Activated T-cell treated with anti-CD3 and anti-CD28 coated beads, Interleukin-2, amount 50 U/mL, for 72 hours (primary cell): ENCODE data around the gene EDN2. TPM values are rescaled to one million over a fixed set of nuclear protein-coding genes. Genes with fewer than 3 reads are reported as not detected.

Experiments used
- ATAC-seq, 2 donors: fragments of 150-1000 bp; cut with Tn5 transposase; replicated peaks in 1 of 2; 2 replicates each; pipeline ENCODE4 v1.10.0; 2021; ENCODE audit warnings: moderate library complexity in 2 of 2, mild to moderate bottlenecking in 1 of 2
- DNase-seq, 2 donors: peaks; one replicate each; pipeline ENCODE4 v3.0.0; 2021 to 2022; ENCODE audit warnings: mixed read lengths in 1 of 2
- H3K27ac Mint-ChIP-seq: one replicate; pipeline ENCODE4 v1.8.0; 2022; ENCODE audit warnings: mild to moderate bottlenecking, moderate library complexity, mixed read lengths
- H3K27me3 Mint-ChIP-seq: one replicate; pipeline ENCODE4 v1.8.0; 2022; ENCODE audit warnings: low read depth, mixed read lengths
- H3K36me3 Mint-ChIP-seq, 2 donors: one replicate each; pipeline ENCODE4 v1.8.0; 2022; ENCODE audit warnings: mixed read lengths in 2 of 2, mild to moderate bottlenecking in 1 of 2; ENCODE audit not compliant: insufficient read depth in 2 of 2
- H3K4me1 Mint-ChIP-seq: one replicate; pipeline ENCODE4 v1.8.0; 2022; ENCODE audit warnings: low read depth, mixed read lengths
- H3K4me3 Mint-ChIP-seq, 2 donors: one replicate each; pipeline ENCODE4 v1.8.0; 2022; ENCODE audit warnings: mild to moderate bottlenecking in 2 of 2, mixed read lengths in 2 of 2, moderate library complexity in 2 of 2
- H3K9me3 Mint-ChIP-seq, 2 donors: one replicate each; pipeline ENCODE4 v1.8.0; 2022; ENCODE audit warnings: mixed read lengths in 2 of 2
- total RNA-seq, 2 donors: library from RNA; stranded (reverse); gene quantifications; one replicate each; pipeline ENCODE4 v1.2.3, GENCODE V29; 2022

EDN2 gene
- total RNA-seq, 2 donors from 2014 or later = not detected

- peaks cover 9% of the 10 kb centered on the region for H3K4me1 Mint-ChIP-seq
- ATAC-seq = no peak
- H3K4me3 Mint-ChIP-seq = no peak overlapping the region
- H3K27ac Mint-ChIP-seq = no peak overlapping the region
- no peaks in the 10 kb centered on the region for H3K36me3 Mint-ChIP-seq
- H3K27me3 Mint-ChIP-seq = peaks cover 22% of the 10 kb centered on the region
- DNase-seq = no peak
- no peaks in the 10 kb centered on the region for H3K9me3 Mint-ChIP-seq
Observed at GRCh38 chr1:41482001-41482765, 2.3 kb downstream of the EDN2 start.

GRCh38 chr1:41481109-41481775 lies 3.2 kb downstream of the EDN2 start:
- no peaks in the 10 kb centered on the region for H3K9me3 Mint-ChIP-seq
- ATAC-seq = no peak
- no peak overlapping the region for H3K4me3 Mint-ChIP-seq
- H3K27me3 Mint-ChIP-seq = peaks cover 12% of the 10 kb centered on the region
- no peaks in the 10 kb centered on the region for H3K36me3 Mint-ChIP-seq
- H3K27ac Mint-ChIP-seq = no peak overlapping the region
- peaks cover 4% of the 10 kb centered on the region for H3K4me1 Mint-ChIP-seq
- no peak for DNase-seq

- ATAC-seq (no peak), DNase-seq (no peak)
- H3K9me3 Mint-ChIP-seq = no peaks in the 10 kb centered on the region
- H3K4me3 Mint-ChIP-seq = no peak overlapping the region
- no peak overlapping the region for H3K27ac Mint-ChIP-seq
- no peaks in the 10 kb centered on the region for H3K4me1 Mint-ChIP-seq
- H3K36me3 Mint-ChIP-seq = no peaks in the 10 kb centered on the region
- H3K27me3 Mint-ChIP-seq = peaks cover 5% of the 10 kb centered on the region
Observed at GRCh38 chr1:41480204-41481108, 4.0 kb downstream of the EDN2 start.

GRCh38 chr1:41479808-41480160 lies 4.7 kb downstream of the EDN2 start:
- H3K27me3 Mint-ChIP-seq = peaks cover 5% of the 10 kb centered on the region
- ATAC-seq = no peak

GRCh38 chr1:41479000-41479807 lies 5.3 kb downstream of the EDN2 start:
- H3K27me3 Mint-ChIP-seq = peaks cover 5% of the 10 kb centered on the region
- no peaks in the 10 kb centered on the region for H3K4me1 Mint-ChIP-seq
- H3K9me3 Mint-ChIP-seq = no peaks in the 10 kb centered on the region
- no peak overlapping the region for H3K4me3 Mint-ChIP-seq
- no peak for ATAC-seq
- H3K27ac Mint-ChIP-seq = no peak overlapping the region
- H3K36me3 Mint-ChIP-seq = no peaks in the 10 kb centered on the region
- no peak for DNase-seq

More at GRCh38 chr1:41479808-41480160, 4.7 kb downstream of the EDN2 start:
- Mint-ChIP-seq H3K27ac (no peak overlapping the region), H3K4me1 (no peaks in the 10 kb centered on the region), H3K36me3 (no peaks in the 10 kb centered on the region), H3K4me3 (no peak overlapping the region), H3K9me3 (no peaks in the 10 kb centered on the region)
- DNase-seq = no peak

GRCh38 chr1:41478118-41478748 lies 6.2 kb downstream of the EDN2 start:
- Mint-ChIP-seq H3K4me3 (no peak overlapping the region), H3K27ac (no peak overlapping the region), H3K27me3 (peaks cover 3% of the 10 kb centered on the region), H3K4me1 (no peaks in the 10 kb centered on the region), H3K9me3 (no peaks in the 10 kb centered on the region), H3K36me3 (no peaks in the 10 kb centered on the region)
- no peak for DNase-seq
- ATAC-seq = no peak

GRCh38 chr1:41476807-41477361 lies 7.6 kb downstream of the EDN2 start:
- no peaks in the 10 kb centered on the region for H3K36me3 Mint-ChIP-seq
- no peak overlapping the region for H3K27ac Mint-ChIP-seq
- ATAC-seq (no peak), DNase-seq (no peak)
- H3K27me3 Mint-ChIP-seq = no peaks in the 10 kb centered on the region
- H3K4me3 Mint-ChIP-seq = no peak overlapping the region
- no peaks in the 10 kb centered on the region for H3K4me1 Mint-ChIP-seq
- no peaks in the 10 kb centered on the region for H3K9me3 Mint-ChIP-seq

GRCh38 chr1:41475859-41476567 lies 8.5 kb downstream of the EDN2 start:
- Mint-ChIP-seq H3K27me3 (no peaks in the 10 kb centered on the region), H3K27ac (no peak overlapping the region)

GRCh38 chr1:41475346-41475745 lies 9.1 kb downstream of the EDN2 start:
- H3K27me3 Mint-ChIP-seq = no peaks in the 10 kb centered on the region
- no peak for ATAC-seq
- no peaks in the 10 kb centered on the region for H3K4me1 Mint-ChIP-seq
- DNase-seq = no peak
- H3K36me3 Mint-ChIP-seq = no peaks in the 10 kb centered on the region
- H3K27ac Mint-ChIP-seq = no peak overlapping the region
- H3K9me3 Mint-ChIP-seq = no peaks in the 10 kb centered on the region
- no peak overlapping the region for H3K4me3 Mint-ChIP-seq

More at GRCh38 chr1:41475859-41476567, 8.5 kb downstream of the EDN2 start:
- Mint-ChIP-seq H3K4me3 (no peak overlapping the region), H3K9me3 (no peaks in the 10 kb centered on the region), H3K36me3 (no peaks in the 10 kb centered on the region), H3K4me1 (no peaks in the 10 kb centered on the region)
- DNase-seq (no peak), ATAC-seq (no peak)

GRCh38 chr1:41474490-41475271 lies 9.8 kb downstream of the EDN2 start:
- no peak overlapping the region for H3K27ac Mint-ChIP-seq

GRCh38 chr1:41473738-41474362 lies 10.6 kb downstream of the EDN2 start:
- ATAC-seq (no peak), DNase-seq (no peak)
- Mint-ChIP-seq H3K9me3 (no peaks in the 10 kb centered on the region), H3K27me3 (no peaks in the 10 kb centered on the region), H3K4me3 (no peak overlapping the region), H3K4me1 (no peaks in the 10 kb centered on the region), H3K27ac (no peak overlapping the region), H3K36me3 (no peaks in the 10 kb centered on the region)

More at GRCh38 chr1:41474490-41475271, 9.8 kb downstream of the EDN2 start:
- no peak for DNase-seq
- no peak overlapping the region for H3K4me3 Mint-ChIP-seq
- no peaks in the 10 kb centered on the region for H3K36me3 Mint-ChIP-seq
- H3K9me3 Mint-ChIP-seq = no peaks in the 10 kb centered on the region
- no peaks in the 10 kb centered on the region for H3K27me3 Mint-ChIP-seq
- ATAC-seq = no peak
- H3K4me1 Mint-ChIP-seq = no peaks in the 10 kb centered on the region
